Mesodermal cell (in vitro differentiated cells): ENCODE results near the gene VTI1B.
"Not testable (repeated sequence)": the region's sequence is repeated elsewhere in the genome, so short reads cannot be mapped to it uniquely, and the experiment has no call there.

Experiments
- H3K27ac ChIP-seq: 2 replicates; pipeline ENCODE4 v1.7.0; 2013; ENCODE audit warnings: mild to moderate bottlenecking, low read depth, low read length, moderate library complexity; ENCODE audit not compliant: severe bottlenecking
- H3K36me3 ChIP-seq: 2 replicates; pipeline ENCODE4 v1.7.1; 2013; ENCODE audit warnings: mild to moderate bottlenecking, low read length, moderate library complexity; ENCODE audit not compliant: control insufficient read depth, insufficient read depth
- H3K4me1 ChIP-seq: one replicate; pipeline ENCODE4 v1.7.1; 2013; ENCODE audit warnings: mild to moderate bottlenecking, low read length; ENCODE audit not compliant: insufficient read depth, control insufficient read depth, poor library complexity, severe bottlenecking
- H3K4me3 ChIP-seq: 2 replicates; pipeline ENCODE4 v1.7.0; 2013; ENCODE audit warnings: low read length, control low read depth, mild to moderate bottlenecking; ENCODE audit not compliant: insufficient read depth, poor library complexity, severe bottlenecking; ENCODE audit errors: extremely low read depth
- H3K9me3 ChIP-seq: 2 replicates; pipeline ENCODE4 v1.7.1; 2013; ENCODE audit warnings: mild to moderate bottlenecking, low read length, moderate library complexity; ENCODE audit not compliant: control insufficient read depth
- WGBS, 2 experiments: methylation state at CpG; one replicate each; pipeline ENCODE4 v1.1.5; 2013; ENCODE audit warnings: missing lambda C conversion rate in 2 of 2; ENCODE audit not compliant: insufficient coverage in 2 of 2; 5-methylcytosine and 5-hydroxymethylcytosine counted together

Gene VTI1B

GRCh38 chr14:67630938-67631337 lies 43.5 kb downstream of the VTI1B start:
- peaks cover 34% of the 10 kb centered on the region for H3K36me3 ChIP-seq
- no peak overlapping the region for H3K4me3 ChIP-seq
- H3K27ac ChIP-seq = no peak overlapping the region
- 92% methylated on average over 4 to 5 of the region's 5 CpGs for WGBS, 2 experiments
- H3K9me3 ChIP-seq = no peaks in the 10 kb centered on the region
- H3K4me1 ChIP-seq = no peaks in the 10 kb centered on the region

- WGBS, 2 experiments = 100% methylated on average over 1 of the region's 4 CpGs; no CpG with 5 or more reads in 1 of the 2 experiments
- Histone ChIP-seq H3K4me3 (no peak overlapping the region), H3K4me1 (no peaks in the 10 kb centered on the region), H3K27ac (no peak overlapping the region), H3K36me3 (peaks cover 34% of the 10 kb centered on the region), H3K9me3 (no peaks in the 10 kb centered on the region)
Measured at GRCh38 chr14:67630186-67630585, 44.2 kb downstream of the VTI1B start.

DNA sequence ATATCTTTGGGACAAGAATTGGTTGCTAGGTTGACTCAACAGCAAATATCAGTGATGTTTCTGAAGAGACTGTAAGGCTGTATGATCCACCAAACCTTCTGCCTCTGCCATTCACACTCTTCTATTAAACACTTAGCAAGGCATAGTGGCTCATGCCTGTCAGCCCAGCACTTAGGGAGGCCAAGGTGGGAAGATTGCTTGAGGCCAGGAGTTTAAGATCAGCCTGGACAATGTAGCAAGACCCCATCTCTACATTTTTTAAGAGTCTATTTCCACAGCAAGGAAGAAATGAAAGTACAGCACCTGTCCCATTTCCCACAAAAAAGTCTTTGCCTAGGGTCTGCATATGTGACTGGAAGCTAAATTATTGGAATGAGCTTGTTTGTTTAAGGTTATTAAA lies 46.9 kb downstream of the VTI1B start:
- Histone ChIP-seq H3K4me1 (peaks cover 7% of the 10 kb centered on the region), H3K4me3 (no peak overlapping the region), H3K9me3 (no peaks in the 10 kb centered on the region), H3K27ac (no peak overlapping the region), H3K36me3 (peaks cover 39% of the 10 kb centered on the region)

DNA sequence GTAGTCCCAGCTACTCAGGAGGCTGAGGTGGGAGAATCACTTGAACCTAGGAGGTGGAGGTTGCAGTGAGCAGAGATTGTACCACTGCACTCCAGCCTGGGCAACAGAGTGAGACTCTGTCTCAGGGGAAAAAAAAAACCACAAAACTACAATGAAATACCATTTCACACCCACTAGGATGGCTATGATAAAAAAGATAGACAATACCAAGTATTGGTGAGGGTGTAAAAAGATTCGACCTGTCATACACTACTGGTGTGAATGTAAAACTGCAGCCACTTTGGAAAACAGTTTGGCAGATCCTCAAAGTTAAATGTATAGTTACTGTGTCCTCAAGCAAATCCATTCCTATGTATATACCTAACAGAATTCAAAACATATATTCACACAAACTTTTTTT lies 48.3 kb downstream of the VTI1B start:
- peaks cover 27% of the 10 kb centered on the region for H3K36me3 ChIP-seq
- 100% methylated on average over 1 of the region's 1 CpG; no CpG with 5 or more reads in 1 of the 2 experiments for WGBS, 2 experiments
- not testable (repeated sequence) for H3K27ac ChIP-seq, H3K9me3 ChIP-seq, H3K4me3 ChIP-seq
- peaks cover 16% of the 10 kb centered on the region for H3K4me1 ChIP-seq

DNA sequence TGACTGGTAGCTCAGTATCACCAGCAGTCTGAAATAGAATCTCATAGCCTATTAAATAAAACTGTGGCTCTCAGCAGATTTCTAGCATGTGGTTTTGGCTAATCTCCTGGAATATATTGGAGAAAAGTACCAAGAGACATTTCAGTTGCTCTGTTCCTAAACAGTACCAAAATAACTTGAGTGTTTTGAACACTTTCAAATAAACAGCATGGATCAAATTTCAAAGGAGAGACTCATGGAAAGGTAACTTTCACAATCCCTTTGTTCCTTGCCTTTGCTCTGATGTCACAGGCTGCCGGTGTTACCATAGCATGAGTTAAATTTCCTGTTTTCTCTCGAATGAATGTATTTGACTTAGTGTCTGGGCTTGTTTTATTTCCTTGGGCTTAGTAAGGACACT lies 51.3 kb downstream of the VTI1B start:
- H3K4me3 ChIP-seq = no peak overlapping the region

DNA sequence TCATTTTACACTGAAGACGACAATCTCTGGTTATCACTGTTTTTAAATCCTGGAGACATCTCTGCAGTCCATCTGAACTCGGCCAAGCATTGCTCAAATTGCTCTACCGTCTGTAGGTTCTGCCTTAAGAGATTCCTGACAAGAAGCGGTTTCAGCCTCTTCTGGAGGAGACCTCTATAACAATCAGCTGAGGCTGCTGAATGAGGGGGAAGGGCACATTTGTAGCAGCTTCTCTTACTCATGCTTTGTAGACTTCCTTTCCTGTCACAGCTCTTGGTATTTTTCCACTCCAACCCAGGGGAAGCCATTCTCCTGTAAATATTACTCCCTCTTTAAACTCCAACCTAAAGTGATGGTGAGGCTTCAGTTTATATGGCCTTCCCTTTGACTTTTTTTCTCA lies 51.8 kb downstream of the VTI1B start:
- 38 to 43% methylated on average over 2 to 3 of the region's 4 CpGs for WGBS, 2 experiments
- H3K9me3 ChIP-seq = no peaks in the 10 kb centered on the region
- peaks cover 19% of the 10 kb centered on the region for H3K4me1 ChIP-seq
- no peak overlapping the region for H3K4me3 ChIP-seq
- peaks cover 17% of the 10 kb centered on the region for H3K36me3 ChIP-seq
- peak overlapping the region; percentile 92 for H3K27ac ChIP-seq

More for the DNA sequence above, 51.3 kb downstream of the VTI1B start:
- peak overlapping the region; percentile 92 for H3K27ac ChIP-seq
- H3K9me3 ChIP-seq = no peaks in the 10 kb centered on the region
- peaks cover 22% of the 10 kb centered on the region for H3K36me3 ChIP-seq
- peaks cover 19% of the 10 kb centered on the region for H3K4me1 ChIP-seq
- no CpG with 5 or more reads among the region's 2 CpGs for WGBS, 2 experiments

GRCh38 chr14:67620217-67620785 lies 54.1 kb downstream of the VTI1B start:
- WGBS, 2 experiments = 2 to 6% methylated on average over 17 to 19 of the region's 19 CpGs
- Histone ChIP-seq H3K4me1 (peaks cover 19% of the 10 kb centered on the region), H3K27ac (peak overlapping the region; percentile 90)

DNA sequence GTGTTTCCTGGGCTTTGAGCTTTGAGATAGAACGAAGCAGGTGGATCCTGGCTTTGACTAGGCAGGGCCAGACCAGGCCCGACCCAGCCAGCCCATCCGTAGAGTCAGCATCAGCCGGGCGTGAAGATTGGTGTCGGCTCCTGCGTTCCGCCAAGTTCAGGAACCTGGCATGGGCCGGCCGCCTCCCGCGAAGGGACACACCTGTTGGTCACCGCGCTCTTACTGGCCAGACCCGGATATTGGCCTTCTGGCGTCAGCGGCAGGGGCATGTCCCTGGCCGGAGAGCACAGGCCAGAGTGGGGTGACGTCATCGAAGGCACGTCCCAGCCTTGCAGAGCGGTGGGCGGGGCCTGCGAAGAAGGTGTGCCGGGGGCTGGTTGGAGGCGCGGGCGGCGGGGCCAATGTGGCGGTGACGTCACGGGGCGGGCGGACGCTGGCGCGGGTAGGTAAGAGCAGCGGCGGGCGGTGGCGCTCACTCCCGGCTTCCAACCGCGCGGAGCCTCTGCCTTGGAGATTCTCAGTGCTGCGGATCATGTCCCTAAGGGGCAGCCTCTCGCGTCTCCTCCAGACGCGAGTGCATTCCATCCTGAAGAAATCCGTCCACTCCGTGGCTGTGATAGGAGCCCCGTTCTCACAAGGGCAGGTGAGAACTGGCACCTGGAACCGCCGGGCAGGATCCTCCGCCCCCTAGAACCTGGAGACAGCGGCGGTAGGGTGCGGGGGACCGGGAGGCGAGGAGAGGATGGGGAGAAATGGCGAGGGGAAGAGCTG lies 54.8 kb downstream of the VTI1B start, which contains the start of gene ARG2:
Gene ARG2 (plus strand): TSS at position 475 of the 771 bp plus-strand sequence. CDS start 58 bp downstream, at position 533.
- Histone ChIP-seq H3K9me3 (no peaks in the 10 kb centered on the region), H3K27ac (peak within 1 kb of the TSS; percentile 90), H3K4me1 (peaks cover 19% of the 10 kb centered on the region), H3K4me3 (peak within 1 kb of the TSS; percentile 67), H3K36me3 (peaks cover 8% of the 10 kb centered on the region)
- 0 to 1% methylated on average over 58 to 61 of the region's 62 CpGs for WGBS, 2 experiments

More at GRCh38 chr14:67620217-67620785, 54.1 kb downstream of the VTI1B start:
- peak overlapping the region; percentile 67 for H3K4me3 ChIP-seq
- H3K9me3 ChIP-seq = no peaks in the 10 kb centered on the region
- peaks cover 12% of the 10 kb centered on the region for H3K36me3 ChIP-seq

GRCh38 chr14:67618617-67619063 lies 55.8 kb downstream of the VTI1B start:
- Histone ChIP-seq H3K4me1 (peaks cover 19% of the 10 kb centered on the region), H3K27ac (peak overlapping the region; percentile 90), H3K9me3 (no peaks in the 10 kb centered on the region), H3K36me3 (no peaks in the 10 kb centered on the region), H3K4me3 (no peak overlapping the region)

DNA sequence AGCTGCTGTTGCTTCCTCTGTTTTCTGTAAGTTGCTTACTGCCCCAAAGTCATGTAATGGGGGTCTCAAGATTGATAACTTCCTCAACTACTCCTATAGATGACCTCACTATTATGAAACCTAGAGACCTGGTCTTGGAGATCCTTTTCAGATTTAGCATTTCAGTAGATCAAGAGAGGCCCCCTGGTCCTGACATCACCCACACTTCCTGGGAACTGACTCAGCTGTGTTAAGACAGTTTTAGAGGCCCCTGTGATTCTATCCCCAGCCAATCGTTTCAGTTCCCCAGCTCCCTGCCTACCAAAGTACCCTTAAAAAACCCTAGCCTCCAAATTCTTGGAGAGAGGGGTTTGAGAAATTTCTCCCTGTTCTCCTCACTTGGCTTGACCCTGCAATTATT lies 63.9 kb downstream of the VTI1B start:
- H3K4me3 ChIP-seq = no peak overlapping the region
- no peak overlapping the region for H3K27ac ChIP-seq
- H3K4me1 ChIP-seq = no peaks in the 10 kb centered on the region
- no peaks in the 10 kb centered on the region for H3K9me3 ChIP-seq
- 100% methylated on average over 1 of the region's 1 CpG; no CpG with 5 or more reads in 1 of the 2 experiments for WGBS, 2 experiments
- H3K36me3 ChIP-seq = no peaks in the 10 kb centered on the region
